A673 (cell line): ENCODE results near the gene DRC7. TPM values are rescaled to one million over a fixed set of nuclear protein-coding genes. Genes with fewer than 3 reads are reported as not detected.

Source experiments
- BruUV-seq: library from RNA; stranded (reverse); fragments of 400-500 nt; replicated peaks from 2 replicates; lab custom pipeline; 2021; lab: Mats Ljungman, UMichigan
- CTCF ChIA-PET: fragments of 300-600 bp; sonication (Branson Sonifier 250); formaldehyde crosslinking; loops from one replicate; lab custom pipeline; 2022; ENCODE audit warnings: antibody characterized with exemption; lab: Charles Lee
- POLR2A ChIA-PET: fragments of 300-600 bp; sonication (Branson Sonifier 250); formaldehyde crosslinking; loops from one replicate; lab custom pipeline; 2022; ENCODE audit warnings: antibody characterized with exemption; ENCODE audit not compliant: low non-redundant PET; lab: Charles Lee
- DNase-seq: peaks from one replicate; pipeline ENCODE4 v3.0.0-alpha.2; 2015; ENCODE audit warnings: low spot score
- H3K27ac ChIP-seq: fragments of 200-600 bp; sonication (generic); 2 replicates; pipeline ENCODE4 v1.5.1; 2016; ENCODE audit warnings: mixed run types, low read depth, mild to moderate bottlenecking, mixed read lengths, antibody characterized with exemption, low read length; ENCODE audit not compliant: poor library complexity, severe bottlenecking
- H3K27me3 ChIP-seq: fragments of 200-600 bp; sonication (generic); replicated peaks from 2 replicates; pipeline ENCODE4 v1.6.1; 2017; ENCODE audit warnings: mixed run types, low read depth, mild to moderate bottlenecking, mixed read lengths, antibody characterized with exemption, low read length; ENCODE audit not compliant: insufficient read depth, poor library complexity
- H3K36me3 ChIP-seq: fragments of 200-600 bp; sonication (generic); 2 replicates; pipeline ENCODE4 v1.6.1; 2016; ENCODE audit warnings: mixed run types, mild to moderate bottlenecking, mixed read lengths, antibody characterized with exemption, low read length; ENCODE audit not compliant: insufficient read depth, poor library complexity, severe bottlenecking
- H3K4me1 ChIP-seq: fragments of 200-600 bp; sonication (generic); 2 replicates; pipeline ENCODE4 v1.6.1; 2017; ENCODE audit warnings: mixed run types, mild to moderate bottlenecking, mixed read lengths, antibody characterized with exemption, low read length; ENCODE audit not compliant: insufficient read depth, poor library complexity, severe bottlenecking
- H3K4me3 ChIP-seq: fragments of 200-600 bp; sonication (generic); 2 replicates; pipeline ENCODE4 v1.5.1; 2016; ENCODE audit warnings: low read depth, mixed run types, mild to moderate bottlenecking, mixed read lengths, low read length; ENCODE audit not compliant: poor library complexity, severe bottlenecking
- H3K9me3 ChIP-seq: fragments of 200-600 bp; sonication (generic); 2 replicates; pipeline ENCODE4 v1.6.1; 2016; ENCODE audit warnings: mixed run types, low read depth, mild to moderate bottlenecking, mixed read lengths, antibody characterized with exemption, low read length; ENCODE audit not compliant: poor library complexity, severe bottlenecking
- CTCF ChIP-seq: fragments of 300-800, 200-600 bp; sonication (generic); conservative IDR thresholded peaks from 2 replicates; pipeline ENCODE4 v1.5.1; 2017; ENCODE audit warnings: low read depth, mild to moderate bottlenecking, antibody characterized with exemption, low read length, moderate library complexity, mixed read lengths
- EZH2 ChIP-seq: fragments of 200-600 bp; sonication (generic); IDR thresholded peaks from 2 replicates; pipeline ENCODE4 v1.6.1; 2017; ENCODE audit warnings: borderline replicate concordance, low read depth, mild to moderate bottlenecking, mixed read lengths, antibody characterized with exemption, low read length; ENCODE audit not compliant: poor library complexity, severe bottlenecking
- intact Hi-C: fragments of 100-400 bp; cut with micrococcal nuclease; formaldehyde crosslinking; loops from one replicate; pipeline ENCODE4 v1.10.0; 2022; ENCODE audit not compliant: unreplicated experiment
- total RNA-seq: library from RNA; stranded (reverse); gene quantifications from 2 replicates; pipeline ENCODE4 v1.2.3, GENCODE V29; 2021

The DRC7 gene
- total RNA-seq, 1 experiment from 2014 or later = not detected

- intact Hi-C loops = no loop called here
- no TSS peak for BruUV-seq
- Histone ChIP-seq H3K4me3 (no peak overlapping the region), H3K36me3 (peaks cover 87% of the 10 kb centered on the region), H3K9me3 (no peaks in the 10 kb centered on the region), H3K4me1 (peaks cover 9% of the 10 kb centered on the region), H3K27ac (peak overlapping the region; percentile 40), H3K27me3 (no peaks in the 10 kb centered on the region)
- CTCF ChIA-PET = no interaction called here
- POLR2A ChIA-PET = no interaction called here
- TF ChIP-seq CTCF = no peak
- TF ChIP-seq EZH2 = no peak
- no peak for DNase-seq
Observed at GRCh38 chr16:57766714-57767348, 72.2 kb downstream of the DRC7 start.

GRCh38 chr16:57769541-57770145, 75.0 kb downstream of the DRC7 start:
- intact Hi-C loops = no loop called here
- Histone ChIP-seq H3K4me1 (peaks cover 5% of the 10 kb centered on the region), H3K9me3 (no peaks in the 10 kb centered on the region), H3K4me3 (no peak overlapping the region), H3K36me3 (peaks cover 88% of the 10 kb centered on the region), H3K27me3 (no peaks in the 10 kb centered on the region), H3K27ac (no peak overlapping the region)
- CTCF ChIA-PET = no interaction called here
- DNase-seq = no peak
- TF ChIP-seq EZH2 (no peak), CTCF (no peak)
- no TSS peak for BruUV-seq
- POLR2A ChIA-PET = no interaction called here

- intact Hi-C loops = no loop called here
- H3K9me3 ChIP-seq = no peaks in the 10 kb centered on the region
- H3K4me3 ChIP-seq = no peak overlapping the region
- no peak overlapping the region for H3K27ac ChIP-seq
- ChIA-PET CTCF (no interaction called here), POLR2A (no interaction called here)
- peaks cover 90% of the 10 kb centered on the region for H3K36me3 ChIP-seq
- BruUV-seq = no TSS peak
- TF ChIP-seq CTCF (no peak), EZH2 (no peak)
- H3K4me1 ChIP-seq = peaks cover 1% of the 10 kb centered on the region
- H3K27me3 ChIP-seq = no peaks in the 10 kb centered on the region
- no peak for DNase-seq
Observed at GRCh38 chr16:57770361-57770760, 75.8 kb downstream of the DRC7 start.
